ENCODE results near the gene PSENEN. TPM values are rescaled to one million over a fixed set of nuclear protein-coding genes. Genes with fewer than 3 reads are reported as not detected.
"Not testable (repeated sequence)": the region's sequence is repeated elsewhere in the genome, so short reads cannot be mapped to it uniquely, and the experiment has no call there.

PSENEN gene
- total RNA-seq, 1 donor from 2014 or later, result 50.6 TPM

- peaks cover under 1% of the 10 kb centered on the region for H3K4me1 Mint-ChIP-seq (ENCODE audit: low read depth)
- H3K27ac Mint-ChIP-seq, result no peak overlapping the region
- intact Hi-C loops (cut with micrococcal nuclease), result no loop called here
- H3K9me3 Mint-ChIP-seq, result no peaks in the 10 kb centered on the region
- H3K4me3 Mint-ChIP-seq, result no peak overlapping the region
- H3K27me3 Mint-ChIP-seq (ENCODE audit: insufficient read depth), result no peaks in the 10 kb centered on the region
- H3K36me3 Mint-ChIP-seq (ENCODE audit: low read depth), result peaks cover 24% of the 10 kb centered on the region
- DNase-seq (ENCODE audit: low spot score), result no peak
These were observed 19.2 kb downstream of the PSENEN start for GRCh38 chr19:35764432-35765315.

GRCh38 chr19:35766571-35767104 is 21.2 kb downstream of the PSENEN start:
- no peak for DNase-seq (ENCODE audit: low spot score)
- Mint-ChIP-seq H3K27me3 (ENCODE audit: insufficient read depth) (no peaks in the 10 kb centered on the region), H3K4me1 (ENCODE audit: low read depth) (no peaks in the 10 kb centered on the region), H3K9me3 (no peaks in the 10 kb centered on the region), H3K4me3 (no peak overlapping the region), H3K27ac (no peak overlapping the region), H3K36me3 (ENCODE audit: low read depth) (peaks cover 22% of the 10 kb centered on the region)
- intact Hi-C loops (cut with micrococcal nuclease), result no loop called here

- H3K4me1 Mint-ChIP-seq (ENCODE audit: low read depth), result no peaks in the 10 kb centered on the region
- no peaks in the 10 kb centered on the region for H3K27me3 Mint-ChIP-seq (ENCODE audit: insufficient read depth)
- H3K36me3 Mint-ChIP-seq (ENCODE audit: low read depth), result peaks cover 17% of the 10 kb centered on the region
- intact Hi-C loops (cut with micrococcal nuclease), result no loop called here
- DNase-seq (ENCODE audit: low spot score), result no peak
- H3K4me3 Mint-ChIP-seq, result no peak overlapping the region
- H3K9me3 Mint-ChIP-seq, result no peaks in the 10 kb centered on the region
- H3K27ac Mint-ChIP-seq, result no peak overlapping the region
These were observed 22.0 kb downstream of the PSENEN start for GRCh38 chr19:35767288-35768081.

GRCh38 chr19:35768082-35768421 is 22.6 kb downstream of the PSENEN start:
- no peak for DNase-seq (ENCODE audit: low spot score)
- Mint-ChIP-seq H3K4me1 (ENCODE audit: low read depth) (no peaks in the 10 kb centered on the region), H3K9me3 (no peaks in the 10 kb centered on the region), H3K27ac (no peak overlapping the region), H3K36me3 (ENCODE audit: low read depth) (peaks cover 17% of the 10 kb centered on the region), H3K27me3 (ENCODE audit: insufficient read depth) (no peaks in the 10 kb centered on the region), H3K4me3 (no peak overlapping the region)
- intact Hi-C loops (cut with micrococcal nuclease), result no loop called here

- H3K4me1 Mint-ChIP-seq (ENCODE audit: low read depth), result peaks cover 24% of the 10 kb centered on the region
- DNase-seq (ENCODE audit: low spot score); H3K4me3 Mint-ChIP-seq; H3K9me3 Mint-ChIP-seq; intact Hi-C loops (cut with micrococcal nuclease); H3K27ac Mint-ChIP-seq; H3K27me3 Mint-ChIP-seq (ENCODE audit: insufficient read depth); H3K36me3 Mint-ChIP-seq (ENCODE audit: low read depth): not testable (repeated sequence)
These were observed 26.9 kb downstream of the PSENEN start for GRCh38 chr19:35772362-35772761.

- Mint-ChIP-seq H3K36me3 (ENCODE audit: low read depth) (peaks cover 10% of the 10 kb centered on the region), H3K4me1 (ENCODE audit: low read depth) (peaks cover 29% of the 10 kb centered on the region), H3K4me3 (no peak overlapping the region), H3K27me3 (ENCODE audit: insufficient read depth) (no peaks in the 10 kb centered on the region), H3K27ac (no peak overlapping the region), H3K9me3 (no peaks in the 10 kb centered on the region)
- DNase-seq (ENCODE audit: low spot score), result no peak
- intact Hi-C loops (cut with micrococcal nuclease), result no loop called here
These were observed 27.8 kb downstream of the PSENEN start for GRCh38 chr19:35773020-35773806.

- Mint-ChIP-seq H3K27me3 (ENCODE audit: insufficient read depth) (no peaks in the 10 kb centered on the region), H3K27ac (no peak overlapping the region), H3K36me3 (ENCODE audit: low read depth) (peaks cover 2% of the 10 kb centered on the region), H3K4me3 (peak overlapping the region; percentile 81), H3K9me3 (no peaks in the 10 kb centered on the region), H3K4me1 (ENCODE audit: low read depth) (peaks cover 29% of the 10 kb centered on the region)
- no peak for DNase-seq (ENCODE audit: low spot score)
- intact Hi-C loops (cut with micrococcal nuclease), result loop anchor here (1.0 to 2.0 kb wide), 9 partner anchors 16 to 130 kb away; partner anchors contain the start of genes LIN37, PROSER3, PSENEN and U2AF1L4
These were observed 29.0 kb downstream of the PSENEN start for GRCh38 chr19:35774274-35775045.

- H3K9me3 Mint-ChIP-seq, result no peaks in the 10 kb centered on the region
- DNase-seq (ENCODE audit: low spot score), result no peak
- H3K4me3 Mint-ChIP-seq, result peak overlapping the region; percentile 81
- peaks cover 29% of the 10 kb centered on the region for H3K4me1 Mint-ChIP-seq (ENCODE audit: low read depth)
- intact Hi-C loops (cut with micrococcal nuclease), result loop anchor here (1.0 to 2.0 kb wide), 9 partner anchors 17 to 131 kb away; partner anchors contain the start of genes LIN37, PROSER3, PSENEN and U2AF1L4
- no peaks in the 10 kb centered on the region for H3K27me3 Mint-ChIP-seq (ENCODE audit: insufficient read depth)
- peak overlapping the region; percentile 31 for H3K27ac Mint-ChIP-seq
- peaks cover 2% of the 10 kb centered on the region for H3K36me3 Mint-ChIP-seq (ENCODE audit: low read depth)
These were observed 29.5 kb downstream of the PSENEN start for GRCh38 chr19:35775046-35775297.

- DNase-seq (ENCODE audit: low spot score), result peak; percentile 99
- H3K4me1 Mint-ChIP-seq (ENCODE audit: low read depth), result peaks cover 29% of the 10 kb centered on the region
- intact Hi-C loops (cut with micrococcal nuclease), result loop anchor here (1.0 to 2.0 kb wide), 9 partner anchors 17 to 131 kb away; partner anchors contain the start of genes LIN37, PROSER3, PSENEN and U2AF1L4
- no peaks in the 10 kb centered on the region for H3K27me3 Mint-ChIP-seq (ENCODE audit: insufficient read depth)
- H3K27ac Mint-ChIP-seq, result peak within 1 kb of the TSS; percentile 61
- H3K36me3 Mint-ChIP-seq (ENCODE audit: low read depth), result peaks cover 2% of the 10 kb centered on the region
- no peaks in the 10 kb centered on the region for H3K9me3 Mint-ChIP-seq
- peak within 1 kb of the TSS; percentile 85 for H3K4me3 Mint-ChIP-seq
These were observed 30.0 kb downstream of the PSENEN start, which contains the start of gene ARHGAP33 for GRCh38 chr19:35775298-35776101. ARHGAP33 (plus strand) TSS chr19:35775564; CDS start chr19:35775659, 95 bp downstream.

- H3K27ac Mint-ChIP-seq, result peak overlapping the region; percentile 61
- DNase-seq (ENCODE audit: low spot score), result no peak
- peak overlapping the region; percentile 85 for H3K4me3 Mint-ChIP-seq
- intact Hi-C loops (cut with micrococcal nuclease), result no loop called here
- H3K36me3 Mint-ChIP-seq (ENCODE audit: low read depth), result peaks cover 2% of the 10 kb centered on the region
- no peaks in the 10 kb centered on the region for H3K9me3 Mint-ChIP-seq
- H3K4me1 Mint-ChIP-seq (ENCODE audit: low read depth), result peaks cover 29% of the 10 kb centered on the region
- H3K27me3 Mint-ChIP-seq (ENCODE audit: insufficient read depth), result no peaks in the 10 kb centered on the region
These were observed 30.8 kb downstream of the PSENEN start for GRCh38 chr19:35776102-35776788.

Measured in activated T-helper 1 cell treated with anti-CD3 and anti-CD28 coated beads, Interleukin-12 subunit alpha, Interleukin-12 subunit beta, Interleukin-2, Interleukin-4 antibody, amounts not matched to agents 30 ng/mL and 10 ng/mL and 1 ng/mL, durations not matched to agents 14 hours and 24 hours and 36 hours (primary cell).